Hypothalamus (tissue), 51 donors: ENCODE measurements around the gene VAX1.

ENCODE experiments used
- DNase-seq, 51 donors: peaks; one replicate each; lab custom pipeline; 2025; lab: John Stamatoyannopoulos, UW

VAX1 gene

DNA sequence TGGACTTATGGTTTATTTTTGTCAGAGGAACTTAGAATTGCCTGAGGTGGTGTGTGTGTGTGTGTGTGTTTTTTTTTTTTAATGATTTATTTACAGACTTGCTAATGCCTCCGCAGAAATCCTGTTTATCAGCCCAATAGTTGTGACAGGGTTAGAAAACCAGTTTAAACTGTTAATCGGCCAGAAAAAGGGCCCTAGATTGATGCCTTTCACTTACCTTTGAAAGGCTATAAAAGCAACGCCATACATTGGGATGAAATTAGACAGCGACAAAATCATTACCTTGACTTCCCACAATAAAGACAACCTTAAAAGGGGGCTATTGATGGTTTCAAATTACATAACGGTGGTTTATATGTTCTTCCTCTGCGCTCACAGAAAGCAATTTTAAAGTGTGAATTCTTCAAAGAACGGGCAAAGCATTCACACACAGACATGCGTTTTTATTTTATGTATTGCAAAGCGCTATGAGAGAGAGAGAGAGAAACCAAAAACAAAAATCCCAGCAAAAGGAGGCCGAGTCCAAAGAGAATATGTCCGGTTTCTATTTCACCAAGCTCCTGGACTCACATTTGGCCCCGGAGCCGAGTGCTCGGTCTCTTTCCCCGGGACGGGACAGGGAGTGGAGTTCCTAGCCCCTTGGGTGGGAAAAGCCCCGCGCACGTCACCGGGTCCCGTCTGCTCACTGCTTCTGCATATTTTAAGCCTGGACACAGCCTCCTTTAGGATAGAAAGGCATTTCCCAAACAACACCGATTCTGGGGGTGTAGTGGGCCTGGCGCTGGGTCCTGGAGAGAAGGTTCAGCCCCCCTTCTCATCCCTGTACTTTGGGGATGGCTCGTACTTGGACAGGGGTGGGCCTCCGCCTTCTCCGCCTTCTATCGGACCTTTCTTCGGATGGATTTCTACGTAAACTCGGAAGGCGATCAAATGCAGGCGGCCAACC lies 26.8 kb upstream of the VAX1 start:
- peak in 5 of 51 donors; percentile 7 to 39 (median 25) for DNase-seq

DNA sequence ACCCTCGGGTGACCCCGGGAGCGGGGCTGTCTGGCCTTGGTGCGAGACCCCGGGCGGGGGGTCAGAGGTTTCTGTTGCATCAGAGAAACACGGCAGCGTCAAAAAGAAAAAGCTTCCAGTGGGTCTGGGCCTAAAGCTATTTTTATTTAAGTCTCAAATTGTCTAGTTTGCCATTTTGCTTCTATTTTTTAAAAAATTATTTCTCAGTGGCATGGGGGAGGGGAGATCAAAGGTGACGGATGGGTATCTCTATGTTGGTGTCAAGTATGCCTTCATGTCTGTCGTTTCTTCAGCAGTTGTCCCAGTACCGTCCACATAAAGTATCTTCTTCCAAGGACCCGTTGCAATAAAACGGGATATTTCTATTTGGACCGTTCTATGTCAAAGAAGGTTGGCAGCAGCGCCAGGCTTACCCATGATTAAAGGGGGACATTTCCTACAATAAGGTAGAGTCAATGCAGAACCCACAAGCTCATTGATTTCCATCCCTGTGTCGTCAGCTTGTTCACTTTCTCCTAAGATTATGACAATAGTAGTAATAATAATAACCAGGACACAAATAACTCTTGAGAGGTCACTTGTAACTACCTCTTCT lies 26.0 kb upstream of the VAX1 start:
- peak in 1 of 51 donors; percentile 34 for DNase-seq

- peak in 28 of 51 donors; percentile 7 to 66 (median 41) for DNase-seq
Observed at GRCh38 chr10:117163061-117163953, 25.2 kb upstream of the VAX1 start.

DNA sequence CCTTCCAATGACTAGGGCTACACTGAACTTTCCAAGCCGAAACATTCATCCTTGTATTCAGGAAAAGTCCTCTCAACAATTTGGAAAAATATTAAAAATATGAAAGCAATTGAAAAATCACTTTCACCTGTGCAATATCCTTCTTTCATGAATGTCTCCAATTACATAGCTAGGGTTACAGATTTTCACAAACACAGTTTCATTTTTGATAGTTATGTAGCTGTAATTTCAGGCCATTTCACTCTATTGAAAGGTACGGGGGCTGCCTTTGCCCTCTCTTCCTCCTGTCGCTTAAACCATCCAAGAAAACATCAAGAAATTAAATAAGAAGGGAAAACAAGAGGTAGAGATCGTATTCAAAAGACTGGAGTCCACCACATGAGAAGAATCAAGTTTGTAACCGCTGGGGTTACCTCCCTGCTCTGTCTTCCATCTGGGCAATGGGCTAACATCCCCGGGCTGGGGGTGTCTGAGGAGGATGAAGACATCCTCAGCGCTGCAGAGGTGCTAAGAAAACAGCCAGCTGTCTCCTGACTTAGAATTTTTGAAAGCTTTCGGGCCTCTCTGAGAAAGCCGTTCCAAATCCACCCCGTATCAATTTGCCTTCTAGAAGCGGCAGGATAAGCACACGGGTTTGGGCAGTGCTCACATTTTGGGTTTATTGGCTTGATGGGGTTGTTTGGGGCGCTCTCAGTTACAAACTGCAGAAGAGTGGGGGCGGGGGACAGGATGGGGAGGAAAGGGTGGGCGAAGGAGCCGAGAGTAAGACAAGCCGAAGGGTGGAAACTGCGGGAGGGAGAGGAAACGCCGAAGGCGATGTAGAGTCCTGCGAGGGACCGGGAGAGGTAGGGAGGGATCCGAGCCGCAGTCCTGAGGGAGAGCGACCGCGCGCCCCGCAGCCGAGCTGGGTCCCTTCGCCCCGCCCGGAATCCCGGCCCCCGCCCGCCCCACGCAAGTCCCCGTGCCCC lies 24.3 kb upstream of the VAX1 start:
- DNase-seq = peak in 1 of 51 donors; percentile 53

DNA sequence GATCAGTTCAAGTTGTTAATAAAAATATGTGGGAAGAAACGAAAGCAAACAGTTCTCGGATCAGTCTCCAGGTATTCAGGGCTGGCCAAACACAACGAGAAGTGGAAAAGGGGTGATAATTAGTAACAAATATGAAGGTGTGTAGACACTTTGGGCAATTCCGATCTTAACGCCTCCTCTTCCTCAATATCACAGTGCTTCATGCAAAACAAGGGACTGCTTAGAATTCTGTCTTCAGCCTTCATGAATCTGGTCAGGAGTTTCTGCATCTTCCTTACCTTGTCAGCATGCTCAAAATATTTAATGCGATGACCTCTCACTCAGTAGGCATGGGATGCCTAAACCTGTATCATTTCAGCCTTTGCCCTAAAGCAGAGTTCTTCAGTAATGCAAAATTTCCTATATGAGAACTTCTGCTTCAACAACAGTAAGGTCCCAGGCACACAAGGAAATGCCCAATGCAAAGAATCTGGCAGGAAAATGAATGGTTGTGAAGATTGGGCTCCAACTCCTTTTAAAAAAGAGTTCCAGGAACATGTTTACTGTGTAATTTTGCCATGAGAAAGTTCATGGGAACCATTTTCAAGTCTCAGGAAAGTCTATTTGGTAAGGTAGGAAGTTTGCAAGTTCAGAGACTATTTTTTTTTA lies 23.4 kb upstream of the VAX1 start:
- no peak for DNase-seq

GRCh38 chr10:117160567-117160966 lies 22.5 kb upstream of the VAX1 start:
- no peak for DNase-seq

DNA sequence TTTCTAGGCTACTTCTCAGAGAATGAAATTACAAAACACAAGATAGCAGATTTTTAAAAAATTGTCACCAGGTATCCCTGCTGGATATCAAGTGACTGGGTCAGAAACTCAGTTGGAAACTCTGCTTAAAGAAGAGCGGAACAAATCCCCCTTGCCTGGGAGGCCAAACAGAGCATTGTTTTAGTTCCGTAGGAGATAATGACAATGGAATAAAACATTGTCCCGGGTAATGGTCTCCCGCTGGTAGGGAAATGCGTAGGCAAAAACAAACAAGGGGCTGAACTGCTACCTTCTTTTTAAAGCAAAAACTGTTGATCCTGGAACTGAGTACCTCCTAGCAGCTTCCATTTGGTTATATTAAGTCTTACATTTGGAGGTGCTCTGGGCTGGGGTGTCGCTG lies 21.3 kb upstream of the VAX1 start:
- no peak for DNase-seq

DNA sequence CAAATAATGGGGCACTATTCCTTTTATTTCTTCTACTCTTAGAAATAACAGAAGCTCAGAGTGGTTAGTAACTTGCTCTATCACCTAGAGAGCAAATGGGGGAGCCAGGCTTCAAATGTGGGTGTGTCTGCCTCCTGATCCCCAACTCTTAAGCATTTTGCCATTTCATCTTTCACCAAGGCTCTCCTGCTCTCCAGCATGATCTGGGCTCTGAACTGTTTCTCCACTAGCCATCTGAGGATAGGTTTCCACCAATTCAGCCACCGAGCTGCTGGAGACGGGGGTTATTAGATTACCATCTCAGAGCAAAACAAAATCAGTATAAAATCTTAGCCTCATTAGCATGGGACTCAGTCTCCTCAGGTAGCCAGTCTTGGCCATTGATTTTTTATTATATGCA lies 20.2 kb upstream of the VAX1 start:
- no peak for DNase-seq

DNA sequence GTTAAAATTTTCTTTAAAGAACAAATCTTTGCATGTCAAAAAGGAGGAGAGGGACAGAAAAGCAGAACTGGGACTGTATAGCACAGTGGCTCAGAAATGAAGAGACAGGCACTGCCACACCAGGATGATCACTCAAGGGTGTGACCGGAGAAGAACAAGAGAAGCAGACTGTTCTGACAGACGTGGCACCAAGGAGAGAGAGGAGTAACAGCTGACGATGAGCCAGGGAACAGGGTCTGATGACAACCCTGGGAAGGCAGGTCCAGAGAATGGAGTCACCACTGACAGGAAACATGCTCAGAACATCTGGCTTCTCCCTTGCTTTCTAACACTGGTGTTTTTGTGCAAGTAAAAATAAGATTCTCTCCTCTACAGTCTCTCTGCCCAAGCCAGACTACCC lies 14.6 kb upstream of the VAX1 start:
- no peak for DNase-seq

DNA sequence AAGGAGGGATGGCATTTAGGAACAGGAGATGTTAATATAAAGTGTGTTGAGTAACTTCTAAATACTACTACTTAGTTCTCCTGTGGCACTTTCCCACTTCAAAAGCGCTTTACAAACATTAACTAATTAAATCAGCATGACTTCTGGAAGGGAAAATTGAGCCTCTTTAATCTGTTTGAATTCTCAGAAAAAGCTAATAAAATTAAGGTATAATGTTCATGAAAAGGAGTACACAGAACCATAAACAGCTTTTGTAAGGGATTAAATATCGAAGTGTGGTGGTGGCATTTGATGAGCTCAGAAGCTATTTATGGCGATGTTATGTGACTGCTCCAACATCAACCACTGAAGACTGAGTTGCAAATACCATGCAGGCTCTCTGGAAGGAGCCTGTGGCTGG lies 10.2 kb upstream of the VAX1 start:
- no peak for DNase-seq

- DNase-seq = no peak
Observed at GRCh38 chr10:117145019-117145418, 6.9 kb upstream of the VAX1 start.

DNA sequence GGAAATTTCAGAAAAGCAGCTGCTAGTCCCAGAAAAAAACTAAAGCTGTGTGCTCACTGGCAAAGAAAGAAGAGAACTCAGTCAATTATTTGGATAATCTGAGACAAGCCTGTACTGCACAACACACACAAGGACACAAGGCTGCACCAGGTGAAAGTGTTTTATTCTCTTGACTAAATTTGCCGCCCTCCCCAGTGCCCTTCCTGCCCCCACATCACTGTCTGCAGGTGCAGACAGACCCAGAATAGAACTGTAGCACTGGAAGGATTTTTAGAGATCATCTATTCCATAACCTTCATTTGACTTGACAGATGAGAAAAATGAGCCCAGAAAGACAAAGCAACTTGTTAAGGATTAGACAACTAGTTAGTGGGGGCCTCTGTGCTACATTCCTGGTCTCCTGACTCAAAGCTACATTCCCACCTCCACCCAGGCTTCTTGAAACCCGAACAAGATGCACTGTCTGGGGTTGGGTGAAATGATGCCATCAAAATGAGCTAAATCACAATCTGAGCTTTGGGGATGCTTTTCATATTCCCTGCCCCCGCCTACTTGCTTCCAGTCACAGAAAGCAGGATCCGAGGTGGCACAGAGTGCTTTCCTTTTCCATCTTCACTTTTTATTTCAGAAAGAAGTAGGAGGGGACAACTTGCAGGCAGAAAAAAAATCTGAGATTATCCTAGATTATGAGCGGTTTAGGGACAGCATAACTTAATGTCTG lies 5.2 kb upstream of the VAX1 start:
- DNase-seq = no peak

GRCh38 chr10:117140525-117140902 lies 2.4 kb upstream of the VAX1 start:
- no peak for DNase-seq

DNA sequence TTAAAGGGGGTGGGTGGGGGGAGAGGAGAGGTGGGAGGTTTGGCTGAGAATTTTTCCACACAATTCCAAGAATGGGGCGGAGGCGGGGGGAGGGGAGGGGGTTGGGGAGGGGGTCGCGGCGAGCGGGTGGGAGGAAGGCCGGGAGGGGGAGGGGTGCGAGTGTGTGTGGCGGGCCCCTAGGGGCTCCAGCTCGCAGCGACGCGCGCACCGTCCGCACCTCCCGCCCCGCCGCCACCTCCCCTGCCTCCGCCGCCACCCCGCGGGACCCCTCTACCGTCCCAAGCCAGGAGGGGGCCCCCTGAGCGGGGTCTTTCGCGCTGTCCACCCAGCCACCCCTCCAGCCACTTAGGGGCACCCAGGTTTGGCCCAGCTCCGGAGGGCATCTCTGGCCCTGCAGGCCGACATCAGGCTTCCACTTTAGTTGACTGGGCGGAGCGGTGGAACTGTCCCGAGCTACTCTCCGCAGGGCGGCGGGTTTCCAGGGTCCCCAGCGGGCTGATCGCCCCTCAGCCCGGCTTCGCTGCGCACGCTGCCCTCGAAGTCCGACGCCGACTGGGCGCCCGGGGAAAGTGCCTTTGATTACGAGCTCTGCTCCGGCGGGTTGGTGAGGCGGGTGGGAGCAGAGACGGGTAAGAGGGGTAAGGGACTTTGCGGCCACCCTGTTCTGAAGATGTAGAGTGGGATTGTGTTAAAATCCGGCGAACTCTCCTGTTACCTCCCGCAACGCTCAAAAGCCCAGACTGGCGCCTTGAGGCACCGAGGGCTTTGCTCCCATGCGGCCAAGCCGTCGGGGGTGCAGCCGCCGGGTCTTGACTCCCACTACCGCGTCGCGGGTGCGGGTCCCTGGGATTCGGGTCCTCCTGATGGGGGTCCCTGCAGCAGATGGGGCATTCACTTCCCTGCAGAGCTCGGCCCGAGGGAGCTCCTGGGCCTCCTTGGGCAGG lies 1.8 kb upstream of the VAX1 start:
- DNase-seq = no peak

GRCh38 chr10:117138838-117139580 lies 939 bp upstream of the VAX1 start:
- peak in 7 of 51 donors; percentile 12 to 58 (median 18) for DNase-seq

GRCh38 chr10:117137031-117137910 lies 799 bp downstream of the VAX1 start:
- DNase-seq = peak in 23 of 51 donors; percentile 13 to 71 (median 40)
